ENCODE measurements around the gene STRN.

Gene STRN

GRCh38 chr2:36809069-36809445 is 157.3 kb downstream of the STRN start:
- no peak for TF ChIP-seq CTCF (IDR thresholded peaks at IDR 0.05; ENCODE audit: control insufficient read depth, insufficient read depth, low read depth, low read length, missing control alignments)
- no peak for DNase-seq (ENCODE audit: low read depth)
- no peak overlapping the region for H3K4me3 ChIP-seq (ENCODE audit: control insufficient read depth, low read depth, low read length)

GRCh38 chr2:36808386-36809068 is 157.8 kb downstream of the STRN start:
- no peak for TF ChIP-seq CTCF (IDR thresholded peaks at IDR 0.05; ENCODE audit: control insufficient read depth, insufficient read depth, low read depth, low read length, missing control alignments)

GRCh38 chr2:36807223-36807886 is 159.0 kb downstream of the STRN start:
- no peak for TF ChIP-seq CTCF (IDR thresholded peaks at IDR 0.05; ENCODE audit: control insufficient read depth, insufficient read depth, low read depth, low read length, missing control alignments)
- H3K4me3 ChIP-seq (ENCODE audit: control insufficient read depth, low read depth, low read length): no peak overlapping the region
- DNase-seq (ENCODE audit: low read depth): no peak

More at GRCh38 chr2:36808386-36809068, 157.8 kb downstream of the STRN start:
- no peak overlapping the region for H3K4me3 ChIP-seq (ENCODE audit: control insufficient read depth, low read depth, low read length)
- no peak for DNase-seq (ENCODE audit: low read depth)

GRCh38 chr2:36805635-36806224 is 160.6 kb downstream of the STRN start:
- no peak for TF ChIP-seq CTCF (IDR thresholded peaks at IDR 0.05; ENCODE audit: control insufficient read depth, insufficient read depth, low read depth, low read length, missing control alignments)

GRCh38 chr2:36802952-36803351 is 163.4 kb downstream of the STRN start:
- no peak for DNase-seq (ENCODE audit: low read depth)
- no peak for TF ChIP-seq CTCF (IDR thresholded peaks at IDR 0.05; ENCODE audit: control insufficient read depth, insufficient read depth, low read depth, low read length, missing control alignments)
- H3K4me3 ChIP-seq (ENCODE audit: control insufficient read depth, low read depth, low read length): no peak overlapping the region

More at GRCh38 chr2:36805635-36806224, 160.6 kb downstream of the STRN start:
- no peak overlapping the region for H3K4me3 ChIP-seq (ENCODE audit: control insufficient read depth, low read depth, low read length)
- DNase-seq (ENCODE audit: low read depth): no peak

GRCh38 chr2:36801088-36801487 is 165.2 kb downstream of the STRN start:
- no peak overlapping the region for H3K4me3 ChIP-seq (ENCODE audit: control insufficient read depth, low read depth, low read length)
- DNase-seq (ENCODE audit: low read depth): no peak
- TF ChIP-seq CTCF (IDR thresholded peaks at IDR 0.05; ENCODE audit: control insufficient read depth, insufficient read depth, low read depth, low read length, missing control alignments): no peak
